HG03135 (cell line): ENCODE data around the gene PHF10.
A peak's percentile ranks its signal among the peaks of the same experiment; 100 is the strongest.
"Not testable (repeated sequence)": the region's sequence is repeated elsewhere in the genome, so short reads cannot be mapped to it uniquely, and the experiment has no call there.

Source experiments
- ATAC-seq: cut with Tn5 transposase; IDR thresholded peaks from one replicate; pipeline ENCODE4 v1.9.1; 2021; ENCODE audit warnings: mild to moderate bottlenecking, moderate library complexity; ENCODE audit not compliant: unreplicated experiment

Gene PHF10

DNA sequence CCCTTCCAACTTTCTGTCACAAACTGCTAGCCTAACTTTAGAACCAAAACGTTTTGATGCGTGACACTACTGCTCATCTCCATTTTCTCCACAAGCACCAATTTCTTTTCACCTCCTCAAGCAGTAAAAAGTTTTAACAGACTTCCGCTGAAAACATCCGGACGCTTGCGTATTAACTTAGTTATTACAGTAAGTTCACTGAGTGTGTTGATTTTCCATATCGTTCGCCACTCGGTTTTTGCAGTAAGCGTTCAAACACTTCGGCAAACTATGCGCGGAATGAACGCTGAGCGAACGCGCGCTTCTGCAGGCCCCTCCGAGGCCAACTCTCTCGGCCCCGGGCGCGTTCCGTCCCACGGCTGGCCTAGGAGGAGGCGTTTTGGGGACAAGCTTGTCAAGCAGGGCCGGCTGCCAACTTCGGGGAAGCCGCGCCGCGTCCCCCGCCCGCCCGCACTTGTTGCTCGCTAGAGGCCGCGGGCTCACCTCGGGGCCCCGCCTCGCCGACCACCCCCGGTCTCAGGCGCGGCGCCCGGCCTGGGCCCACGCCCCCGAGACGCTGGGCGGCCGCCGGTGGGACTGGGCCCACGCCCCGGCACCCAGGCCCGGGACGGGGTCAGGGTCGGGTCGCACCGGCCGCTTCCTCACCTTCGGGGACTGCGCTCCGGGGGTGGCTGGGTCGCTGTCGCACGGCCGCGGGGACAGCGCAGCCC lies 945 bp downstream of the PHF10 start:
- ATAC-seq: peak; percentile 42

- no peak for ATAC-seq
These were observed 1.7 kb downstream of the PHF10 start for GRCh38 chr6:169722362-169723199.

DNA sequence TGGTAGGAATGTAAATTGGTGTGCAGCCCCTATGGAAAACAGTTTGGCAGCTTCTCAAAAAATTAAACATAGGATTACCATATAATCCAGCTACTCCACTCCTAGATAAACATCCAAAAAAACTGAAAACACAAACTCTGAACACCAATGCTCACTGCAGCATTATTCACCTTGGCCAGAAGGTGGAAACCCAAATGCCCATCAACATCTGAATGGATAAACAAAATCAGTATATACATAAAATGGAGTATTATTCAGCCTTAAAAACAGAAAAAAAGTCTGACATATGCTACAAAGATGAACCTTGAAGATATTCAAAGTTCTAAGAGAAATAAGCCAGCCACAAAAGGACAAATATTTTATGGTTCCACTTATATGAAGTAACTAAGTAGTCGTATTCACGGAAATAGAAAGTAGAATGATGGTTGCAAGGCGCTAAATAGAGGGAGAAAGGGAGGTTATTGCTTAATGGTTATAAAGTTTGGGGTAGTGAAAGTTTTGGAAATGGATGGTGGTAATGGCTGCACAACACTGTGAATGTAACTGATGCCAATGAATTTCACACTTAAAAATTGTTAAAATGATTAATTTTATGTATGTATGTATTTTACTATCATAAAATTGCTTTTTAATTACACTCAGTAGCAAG lies 4.0 kb downstream of the PHF10 start:
- ATAC-seq: no peak

- ATAC-seq: no peak
These were observed 5.2 kb downstream of the PHF10 start for GRCh38 chr6:169719117-169719516.

- no peak for ATAC-seq
These were observed 9.7 kb downstream of the PHF10 start for GRCh38 chr6:169714595-169714994.

- ATAC-seq: no peak
These were observed 10.1 kb downstream of the PHF10 start for GRCh38 chr6:169714178-169714577.

DNA sequence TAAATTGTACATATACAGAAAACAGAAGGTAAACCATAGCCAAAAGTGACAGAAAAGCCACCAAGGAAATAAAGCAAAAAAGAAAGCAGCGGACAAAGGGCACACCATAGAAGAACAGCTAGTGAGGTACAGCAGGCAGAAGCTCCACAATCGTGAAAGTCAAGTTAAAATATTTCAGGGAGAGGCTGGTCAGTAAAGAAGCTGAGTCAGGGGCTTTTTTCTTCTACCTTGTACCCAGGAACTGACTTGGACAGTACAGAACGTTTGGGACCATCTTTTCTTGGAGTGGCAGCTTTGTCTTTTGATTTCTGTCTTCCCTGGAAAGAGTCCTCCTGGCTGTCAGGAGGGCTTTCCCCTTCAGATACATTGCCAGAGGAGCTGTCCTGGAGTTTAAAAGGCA lies 14.3 kb downstream of the PHF10 start:
- ATAC-seq: no peak

DNA sequence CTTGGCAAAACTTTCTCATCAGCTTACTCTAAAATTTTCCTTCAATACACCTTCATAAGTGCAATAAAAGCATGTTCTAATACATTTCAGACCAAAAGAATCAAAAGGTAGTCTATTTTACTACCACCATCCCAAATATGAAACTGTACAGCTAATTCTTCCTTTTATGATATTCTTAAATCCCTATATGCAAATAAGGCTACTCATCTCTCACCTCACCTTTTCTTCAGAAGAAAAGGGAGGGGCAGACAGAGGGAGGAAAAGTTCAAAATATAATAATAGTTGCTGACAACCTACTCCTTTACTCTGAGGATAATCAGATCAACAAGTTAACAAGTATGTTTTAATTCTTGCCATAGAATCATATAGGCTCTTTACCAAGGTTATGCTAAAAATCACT lies 15.0 kb downstream of the PHF10 start:
- ATAC-seq: peak; percentile 58

DNA sequence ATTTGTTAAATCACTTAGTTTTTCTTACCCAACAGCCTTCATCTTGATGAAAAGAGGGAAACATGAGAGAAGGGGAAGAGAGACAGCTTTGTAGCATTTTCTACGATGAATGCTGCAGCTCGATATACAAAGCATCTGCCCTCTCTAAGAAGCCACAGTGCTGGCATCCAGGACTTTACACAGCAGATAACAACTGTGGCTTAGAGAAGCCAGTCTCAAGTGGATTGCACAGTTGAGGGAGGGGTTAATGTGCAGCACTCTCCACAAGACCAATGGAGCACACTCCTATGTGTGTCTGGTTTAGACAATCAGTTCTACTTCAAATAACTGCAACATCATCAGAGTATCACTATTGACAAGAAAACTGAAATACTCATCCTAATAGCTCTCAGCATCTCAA lies 16.5 kb downstream of the PHF10 start:
- ATAC-seq: no peak

DNA sequence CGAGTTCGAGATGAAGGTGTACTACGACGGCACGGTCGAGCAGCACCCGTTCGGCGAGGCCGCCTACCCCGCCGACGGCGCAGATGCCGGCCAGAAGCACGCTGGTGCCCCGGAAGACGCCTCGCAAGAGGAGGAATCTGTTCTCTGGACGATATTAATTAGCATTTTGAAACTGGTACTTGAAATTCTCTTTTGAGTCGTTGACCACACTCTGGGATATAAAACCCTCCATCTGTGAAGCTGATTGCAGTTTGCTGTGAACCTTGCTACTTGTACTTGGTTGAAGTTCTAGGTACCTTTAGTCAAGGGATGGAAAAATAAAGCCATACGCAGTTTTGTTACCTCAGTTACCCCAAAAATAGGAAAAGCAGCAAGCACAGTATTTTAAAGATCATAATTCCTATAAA lies 21.5 kb downstream of the PHF10 start:
- peak; percentile 19 for ATAC-seq

DNA sequence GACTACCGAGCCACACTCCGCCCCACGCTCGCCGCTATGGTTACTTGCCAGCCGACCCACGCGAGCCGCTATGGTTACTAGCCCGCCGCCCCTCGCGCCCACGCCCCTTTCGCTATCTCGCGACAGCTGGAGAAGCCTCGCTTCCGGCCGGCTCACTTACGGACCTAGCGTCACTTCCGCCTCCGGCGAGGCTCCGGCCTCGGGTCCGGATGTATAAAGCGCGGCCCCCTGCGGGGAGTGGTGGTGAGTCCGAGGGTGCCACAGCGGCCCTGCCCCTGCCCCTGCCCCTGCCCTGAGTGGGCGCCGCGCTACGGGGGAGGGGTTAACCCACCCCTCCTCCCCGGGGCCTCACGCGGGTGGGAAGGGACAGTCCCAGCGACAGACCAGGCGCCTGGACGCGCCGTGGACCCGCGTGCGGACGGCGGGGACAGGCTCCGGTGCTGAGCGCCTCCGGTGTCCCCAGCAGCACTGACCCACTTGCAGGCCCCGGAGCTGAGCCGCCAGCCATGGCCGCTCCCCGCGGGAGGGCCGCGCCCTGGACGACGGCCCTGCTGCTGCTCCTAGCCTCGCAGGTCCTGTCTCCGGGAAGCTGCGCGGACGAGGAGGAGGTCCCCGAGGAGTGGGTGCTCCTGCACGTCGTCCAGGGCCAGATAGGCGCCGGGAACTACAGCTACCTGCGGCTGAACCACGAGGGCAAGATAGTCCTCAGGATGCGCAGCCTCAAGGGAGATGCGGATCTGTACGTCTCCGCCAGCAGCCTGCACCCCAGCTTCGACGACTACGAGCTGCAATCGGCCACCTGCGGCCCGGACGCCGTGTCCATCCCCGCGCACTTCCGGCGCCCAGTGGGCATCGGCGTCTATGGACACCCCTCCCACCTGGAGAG lies 22.1 kb downstream of the PHF10 start, which contains the start of the genes C6orf120 and WDR27:
Gene C6orf120, plus strand, starts transcription at position 173 of the 886 bp plus-strand sequence. Its CDS starts 334 bp downstream, at position 507.
Gene WDR27, minus strand, starts transcription at position 76 of the 886 bp plus-strand sequence. CDS start 13,024 bp downstream, outside the sequence.
- ATAC-seq: peak; percentile 96

DNA sequence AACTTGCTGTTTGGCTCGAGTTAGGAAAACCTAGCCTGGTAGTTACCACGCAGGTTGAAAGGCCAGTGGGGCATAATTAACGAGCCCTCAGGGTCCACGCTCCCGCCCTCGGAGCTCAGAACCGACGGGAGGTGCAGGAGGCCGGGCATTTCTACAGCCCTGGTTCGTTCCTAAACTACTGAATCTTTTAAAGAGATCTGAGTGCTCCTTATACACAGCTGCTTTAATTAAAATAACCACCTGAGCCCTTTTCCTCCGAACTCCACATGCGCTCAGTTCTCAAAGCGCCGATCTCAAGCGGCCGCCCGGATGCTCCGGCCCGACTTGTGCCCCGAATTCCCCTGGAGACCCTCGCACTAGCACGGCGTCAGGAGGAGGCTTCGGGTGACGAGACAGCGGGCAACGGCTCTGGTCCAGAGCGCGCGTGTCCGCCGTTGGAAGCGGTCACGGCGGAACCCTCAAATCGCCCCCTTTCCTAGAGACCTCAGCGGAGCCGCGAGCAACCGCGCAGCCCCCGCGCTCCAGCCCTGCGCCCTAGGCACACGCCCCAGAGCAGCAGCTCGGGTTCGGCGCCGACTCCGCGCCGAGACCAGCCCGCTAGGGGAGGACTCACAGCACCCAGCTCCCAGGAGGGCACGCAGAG lies 22.9 kb downstream of the PHF10 start:
- peak; percentile 15 for ATAC-seq

- no peak for ATAC-seq
These were observed 24.0 kb downstream of the PHF10 start for GRCh38 chr6:169700296-169700695.

DNA sequence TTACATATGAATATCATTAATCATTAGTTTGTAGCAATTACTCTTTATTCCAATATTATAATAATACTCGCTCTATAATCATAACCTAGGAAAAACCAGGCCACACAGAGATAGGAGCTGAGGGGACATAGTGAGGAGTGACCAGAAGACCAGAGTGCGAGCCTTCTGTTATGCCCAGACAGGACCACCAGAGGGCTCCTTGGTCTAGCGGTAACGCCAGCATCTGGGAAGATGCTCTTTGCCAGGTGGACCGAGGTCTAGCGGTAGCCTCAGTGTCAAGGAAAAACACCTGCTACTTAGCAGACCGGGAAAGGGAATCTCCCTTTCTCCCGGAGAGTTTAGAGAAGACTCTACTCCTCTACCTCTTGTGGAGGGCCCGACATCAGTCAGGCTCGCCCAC lies 27.2 kb downstream of the PHF10 start:
- ATAC-seq: not testable (repeated sequence)

GRCh38 chr6:169695131-169695530 lies 29.2 kb downstream of the PHF10 start:
- no peak for ATAC-seq

- ATAC-seq: no peak
These were observed 31.8 kb downstream of the PHF10 start for GRCh38 chr6:169692516-169692915.

GRCh38 chr6:169691260-169691659 lies 33.0 kb downstream of the PHF10 start:
- no peak for ATAC-seq

DNA sequence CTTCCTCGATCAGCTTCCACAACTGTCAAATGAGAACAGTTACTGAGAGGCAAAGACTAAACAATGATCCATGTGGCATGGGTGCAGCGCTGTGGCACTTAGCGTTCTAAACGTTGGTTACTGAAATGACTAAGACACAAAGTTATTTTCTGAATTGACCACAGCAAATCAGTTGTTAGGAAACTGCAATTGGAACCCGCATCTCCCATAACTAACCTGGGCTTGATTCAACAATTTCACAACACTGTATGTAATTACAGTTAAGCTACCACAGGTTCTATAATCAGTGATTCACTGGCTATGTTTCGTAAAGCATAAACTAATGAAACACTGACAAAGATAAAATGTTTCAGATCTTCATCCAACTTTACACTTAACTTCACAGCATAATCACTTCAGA lies 35.0 kb downstream of the PHF10 start:
- no peak for ATAC-seq

GRCh38 chr6:169685860-169686259 lies 38.4 kb downstream of the PHF10 start:
- no peak for ATAC-seq

DNA sequence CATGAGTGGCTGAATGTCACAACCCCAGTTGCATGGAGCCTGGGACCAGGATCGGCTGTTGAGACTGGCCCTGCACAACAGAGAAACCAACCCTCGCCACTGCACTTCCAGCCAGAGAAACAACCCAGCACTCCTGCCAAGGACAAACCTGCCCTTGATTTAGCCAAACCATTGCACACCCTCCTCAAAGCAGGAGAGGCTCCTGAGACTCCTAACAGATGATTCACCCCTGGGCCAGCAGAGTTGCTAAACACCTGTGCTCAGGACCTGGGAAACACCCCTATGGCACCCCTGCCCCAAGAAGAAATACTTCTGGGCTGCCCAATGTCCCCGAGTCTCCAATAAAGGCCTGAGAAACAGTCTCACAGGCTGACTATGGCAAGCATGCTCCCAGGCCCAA lies 40.2 kb downstream of the PHF10 start:
- ATAC-seq: no peak
